NCI-H1694 (cell line): ENCODE measurements around the gene TM9SF3.

Experiments
- DNase-seq: peaks from one replicate; lab custom pipeline; 2025; lab: John Stamatoyannopoulos, UW

The TM9SF3 gene

GRCh38 chr10:96509017-96509641 lies 77.7 kb downstream of the TM9SF3 start:
- no peak for DNase-seq

GRCh38 chr10:96507044-96507443 lies 79.8 kb downstream of the TM9SF3 start:
- no peak for DNase-seq

- DNase-seq, result no peak
Observed at GRCh38 chr10:96505150-96506136, 81.4 kb downstream of the TM9SF3 start.

DNA sequence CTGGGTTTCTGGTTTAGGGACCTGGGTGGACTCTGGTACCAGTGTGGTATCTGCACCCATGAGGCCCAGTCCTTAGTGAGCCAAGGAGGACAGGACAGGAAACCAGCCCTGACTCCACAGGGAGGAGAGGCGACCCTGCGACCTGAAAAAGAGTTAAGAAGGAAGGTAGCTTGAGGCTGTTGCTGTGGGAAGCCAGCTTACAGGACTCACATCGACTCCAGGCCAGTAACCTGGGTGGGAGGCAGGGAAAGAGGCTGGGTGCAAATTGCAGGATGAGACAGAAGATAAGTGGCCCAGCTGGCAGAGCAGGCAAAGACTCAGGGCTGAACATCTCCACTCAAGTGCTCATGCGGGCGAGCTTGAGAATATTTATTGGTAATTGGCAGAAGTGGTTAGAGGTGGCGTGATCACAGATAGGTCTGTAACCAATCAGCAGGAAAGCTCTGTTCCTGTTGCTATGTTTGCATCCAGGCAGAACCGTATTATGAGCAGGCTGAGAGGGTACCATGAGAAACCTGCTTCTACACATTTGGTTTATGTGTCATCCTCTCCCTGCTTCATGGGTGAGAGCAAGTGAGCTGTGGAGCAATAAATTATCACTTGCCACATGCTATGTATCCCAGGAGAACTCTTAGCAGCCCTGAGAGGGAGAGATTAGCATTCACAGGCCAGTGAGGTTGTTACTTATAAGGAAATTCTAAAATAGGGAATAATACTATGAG lies 84.1 kb downstream of the TM9SF3 start:
- DNase-seq, result no peak

DNA sequence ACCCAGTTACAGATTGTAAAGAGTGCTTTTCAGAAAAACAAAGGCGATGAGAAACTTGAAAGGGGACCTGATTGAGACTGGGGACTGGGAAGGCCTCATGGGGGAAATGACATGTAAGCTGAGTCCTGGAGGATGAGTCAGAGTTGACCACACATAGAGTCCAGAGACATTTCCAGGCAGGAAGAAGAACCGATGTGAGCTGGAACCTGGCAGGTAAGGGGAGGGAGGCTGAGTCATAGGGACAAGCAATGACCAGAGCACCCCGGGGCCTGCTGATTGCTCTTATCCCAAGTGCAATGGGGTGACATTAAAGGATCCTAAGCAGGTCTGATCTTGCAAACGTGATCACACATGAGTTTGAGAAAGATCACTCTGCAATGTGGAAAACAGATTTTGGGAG lies 84.8 kb downstream of the TM9SF3 start:
- DNase-seq, result no peak

DNA sequence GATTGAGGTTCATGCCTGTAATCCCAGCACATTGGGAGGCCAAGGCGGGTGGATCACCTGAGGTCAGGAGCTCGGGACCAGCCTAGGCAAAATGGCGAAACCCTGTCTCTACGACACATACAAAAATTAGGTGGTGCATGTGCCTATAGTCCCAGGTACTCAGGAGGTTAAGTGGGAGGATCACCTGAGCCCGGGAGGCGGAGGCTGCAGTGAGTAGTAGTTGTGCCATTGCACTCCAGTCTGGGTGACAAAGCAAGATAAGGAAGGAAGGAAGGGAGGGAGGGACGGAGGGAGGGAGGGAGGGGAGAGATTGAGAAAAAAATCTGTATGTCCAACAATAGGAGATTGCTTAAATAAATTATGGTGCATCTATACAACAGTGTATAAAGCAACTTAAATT lies 86.3 kb downstream of the TM9SF3 start:
- no peak for DNase-seq

GRCh38 chr10:96500050-96500449 lies 86.8 kb downstream of the TM9SF3 start:
- no peak for DNase-seq

DNA sequence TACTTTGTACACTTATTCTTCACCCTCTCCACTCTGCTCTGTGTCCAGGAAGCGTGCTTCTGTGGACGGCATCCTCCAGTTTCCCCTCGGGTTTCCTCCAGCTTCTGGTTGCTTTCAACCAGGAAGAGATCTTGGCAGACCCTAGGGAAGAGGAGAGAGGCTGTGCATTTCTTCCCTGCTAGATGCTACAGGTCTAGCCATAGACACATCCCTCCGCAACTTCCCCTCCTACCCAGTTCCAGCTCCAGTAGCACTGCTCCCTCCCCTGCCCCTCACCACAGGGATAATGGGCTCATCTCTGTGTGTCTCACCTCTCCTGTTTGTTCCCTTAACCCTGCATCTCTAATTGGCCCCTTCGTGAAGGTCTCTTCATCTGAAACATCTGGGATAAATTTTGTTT lies 89.4 kb downstream of the TM9SF3 start:
- no peak for DNase-seq

GRCh38 chr10:96496281-96496925 lies 90.4 kb downstream of the TM9SF3 start:
- no peak for DNase-seq

- DNase-seq, result no peak
Observed at GRCh38 chr10:96495544-96495943, 91.3 kb downstream of the TM9SF3 start.

GRCh38 chr10:96494694-96495093 lies 92.1 kb downstream of the TM9SF3 start:
- DNase-seq, result no peak

DNA sequence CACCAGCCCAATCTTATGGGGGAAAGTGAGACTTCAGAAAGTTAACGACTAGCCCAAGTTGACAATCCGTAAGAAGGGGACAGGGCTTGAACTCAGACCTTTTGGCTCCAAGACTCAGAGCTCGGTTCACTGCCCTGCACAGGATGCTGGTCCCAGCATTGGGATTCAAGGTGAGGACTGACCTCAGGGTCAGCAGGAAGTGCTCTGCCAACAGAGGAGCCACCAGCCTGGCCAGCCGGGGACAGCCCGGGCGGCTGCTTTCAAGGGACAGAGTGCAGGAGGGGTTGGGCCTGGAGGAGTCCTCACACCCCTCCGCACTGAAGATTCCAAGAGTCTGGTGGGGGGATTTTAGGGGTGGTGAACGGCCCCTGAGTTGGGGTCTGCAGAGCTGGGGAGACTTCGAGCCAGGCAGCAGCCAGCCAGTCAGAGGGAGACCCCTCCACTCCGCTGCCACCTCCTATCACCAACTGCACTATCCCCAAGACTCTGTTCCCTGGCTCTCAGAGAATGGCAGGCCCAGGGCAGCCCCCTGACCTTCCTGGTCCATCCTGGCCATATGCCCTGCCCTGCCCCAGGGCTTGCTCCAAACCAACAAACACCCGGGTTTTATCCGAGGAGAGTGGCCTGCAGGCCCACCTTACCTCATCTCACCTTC lies 92.8 kb downstream of the TM9SF3 start:
- no peak for DNase-seq

DNA sequence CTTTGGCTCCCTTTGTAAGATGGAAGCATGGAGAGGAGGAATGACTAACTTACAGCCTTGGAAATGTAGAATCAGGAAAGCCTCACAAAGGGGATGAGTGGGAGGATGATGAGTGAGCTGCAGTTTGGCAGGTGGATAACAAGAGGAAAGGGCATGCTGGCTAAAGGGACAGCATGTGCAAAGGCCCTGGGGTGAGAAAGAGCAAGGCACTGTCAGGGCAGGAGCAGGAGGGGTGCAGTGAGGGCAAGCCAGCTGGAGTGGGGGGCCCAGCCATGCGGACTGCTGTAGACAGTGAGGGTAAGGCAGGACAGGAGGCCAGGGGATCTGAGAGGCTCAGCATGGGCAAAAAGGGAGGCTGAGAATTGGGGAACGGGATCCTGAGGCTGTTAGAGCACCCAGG lies 93.6 kb downstream of the TM9SF3 start:
- DNase-seq, result no peak

- no peak for DNase-seq
Observed at GRCh38 chr10:96491303-96491702, 95.5 kb downstream of the TM9SF3 start.

- no peak for DNase-seq
Observed at GRCh38 chr10:96488161-96488935, 98.5 kb downstream of the TM9SF3 start.

- DNase-seq, result no peak
Observed at GRCh38 chr10:96482815-96483588, 103.8 kb downstream of the TM9SF3 start.

- DNase-seq, result no peak
Observed at GRCh38 chr10:96478355-96478754, 108.5 kb downstream of the TM9SF3 start.

- no peak for DNase-seq
Observed at GRCh38 chr10:96473866-96474265, 112.9 kb downstream of the TM9SF3 start.

DNA sequence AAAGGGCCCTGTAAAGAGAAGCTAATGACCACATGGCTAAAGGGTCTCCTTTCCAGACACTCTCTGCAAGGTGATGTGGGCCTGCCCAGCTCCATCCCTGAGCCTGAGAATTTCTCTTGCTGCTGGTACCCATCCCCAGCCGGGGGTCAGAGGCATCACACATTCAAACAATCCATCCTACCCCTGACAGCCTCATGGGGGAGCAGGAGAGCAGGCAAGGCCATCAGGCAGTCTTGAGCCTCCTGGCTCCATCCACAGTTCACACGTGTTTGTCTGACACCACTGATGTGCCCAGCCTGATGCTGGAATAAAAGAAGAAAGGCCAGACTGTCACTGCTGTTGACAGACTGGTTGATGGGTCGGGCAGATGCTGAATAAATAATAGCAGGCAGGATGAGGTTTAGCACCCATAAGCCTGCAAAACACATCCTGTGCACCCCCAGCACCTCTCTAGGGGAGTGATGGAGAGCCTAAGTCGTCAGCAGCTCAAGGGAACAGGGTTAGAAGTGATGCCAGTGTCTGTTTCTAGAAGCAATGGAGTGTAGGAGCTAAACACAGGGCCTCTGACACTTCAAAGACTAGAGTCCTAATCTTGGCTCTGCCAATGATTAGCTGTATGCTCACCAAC lies 116.6 kb downstream of the TM9SF3 start:
- DNase-seq, result peak; percentile 34

- no peak for DNase-seq
Observed at GRCh38 chr10:96468845-96469244, 118.0 kb downstream of the TM9SF3 start.
